ENCODE results near the gene RPUSD1. TPM values are rescaled to one million over a fixed set of nuclear protein-coding genes. Genes with fewer than 3 reads are reported as not detected.
A peak's percentile ranks its signal among the peaks of the same experiment; 100 is the strongest.

Gene RPUSD1
- polyA plus RNA-seq, 2 of the 4 experiments (the other 2 are of a cell fraction) = 10.6 to 29.3 TPM

DNA sequence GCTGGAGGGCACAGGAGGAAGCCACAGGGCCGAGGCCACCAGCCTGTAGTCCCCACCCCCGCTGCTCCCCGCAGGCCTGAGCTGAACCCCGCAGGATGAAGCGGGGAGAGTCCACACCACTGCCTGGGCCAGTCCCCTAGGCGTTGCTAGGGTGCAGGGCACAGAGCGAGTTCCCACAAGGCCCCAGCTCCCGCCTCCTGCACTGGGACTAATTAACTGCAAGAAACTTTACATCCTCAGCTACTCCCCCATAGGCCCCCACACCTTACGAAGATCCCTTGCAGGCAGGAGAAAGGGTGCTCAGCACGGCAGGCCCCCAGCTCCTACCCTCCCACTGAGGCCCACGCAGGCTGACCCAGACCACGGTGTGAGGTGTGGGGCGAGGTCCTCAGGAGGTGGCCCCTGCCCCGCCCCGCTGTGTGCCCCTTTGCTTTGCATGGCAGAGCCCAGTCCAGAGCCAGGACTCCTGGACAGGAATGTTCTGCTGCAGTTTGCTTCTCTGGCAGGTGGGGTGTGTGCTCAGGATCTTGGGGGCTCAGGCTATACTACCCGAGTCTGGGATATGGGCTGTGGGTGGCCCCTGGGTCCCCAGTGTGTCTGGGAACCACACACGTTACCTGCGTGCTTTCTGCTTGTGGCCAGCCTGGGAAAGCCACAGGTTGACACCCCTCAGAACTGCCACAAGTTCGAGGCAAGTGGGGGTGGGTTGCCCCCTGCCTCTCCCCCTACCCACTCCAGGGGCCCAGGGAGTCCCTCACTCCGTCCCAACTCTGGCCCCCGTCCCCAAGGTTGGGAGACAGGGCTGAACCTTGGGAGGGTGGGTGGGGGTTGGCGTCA is 11.1 kb upstream of the RPUSD1 start:
- no peak overlapping the region for H3K4me3 ChIP-seq
- H3K9me3 ChIP-seq = no peaks in the 10 kb centered on the region
- peaks cover 32% of the 10 kb centered on the region for H3K4me1 ChIP-seq
- no peak overlapping the region for H3K27ac ChIP-seq
- no peak for TF ChIP-seq CHD2 (IDR thresholded peaks at IDR 0.05; ENCODE audit: low read length, partially characterized antibody)
- TF ChIP-seq EP300 (IDR thresholded peaks at IDR 0.05) = no peak
- no peak for TF ChIP-seq GATA3 (IDR thresholded peaks at IDR 0.05; ENCODE audit: borderline replicate concordance)
- CTCF ChIA-PET = interaction anchor here (0.6 to 1.7 kb wide), 4 partner anchors 11 to 79 kb away, joined by 3 to 7 read pairs (median 4); partner anchors contain the start of genes CHTF18 and RPUSD1
- WGBS (ENCODE audit: missing lambda C conversion rate) = 78% methylated on average over 14 of the region's 22 CpGs
- ATAC-seq (no peak), FAIRE-seq (no peak), DNase-seq (ENCODE audit: low read depth in 1 of 2, low spot score in 1 of 2) (no peak)
- peak overlapping the region; percentile 73; the same call in 1 of the 3 replicates for H3K4me2 ChIP-seq
- POLR2A ChIA-PET = no interaction called here

DNA sequence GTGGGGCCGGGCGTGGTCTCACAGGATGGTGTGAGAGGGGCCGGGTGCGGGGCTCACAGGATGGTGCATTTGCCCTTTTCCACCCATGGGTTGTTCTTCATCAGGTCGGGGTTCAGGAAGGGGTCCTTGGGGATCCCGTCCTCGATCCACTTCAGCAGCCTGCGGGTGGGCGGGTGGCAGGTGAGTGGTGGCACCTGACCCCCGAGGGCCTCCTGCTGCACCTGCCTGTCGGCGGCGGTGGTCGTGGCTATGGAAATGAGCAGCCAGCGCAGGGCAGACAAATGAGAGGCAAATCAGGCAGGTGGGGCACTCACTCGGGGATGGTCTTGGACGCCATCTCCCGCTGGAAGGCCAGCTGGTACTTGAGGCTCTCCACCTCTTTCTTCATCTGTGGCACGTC is 10.5 kb upstream of the RPUSD1 start:
- ATAC-seq = no peak
- Histone ChIP-seq H3K4me2 (no peak overlapping the region), H3K4me3 (no peak overlapping the region), H3K9me3 (no peaks in the 10 kb centered on the region), H3K4me1 (peaks cover 32% of the 10 kb centered on the region), H3K27ac (no peak overlapping the region)
- TF ChIP-seq MAZ (IDR thresholded peaks at IDR 0.05; ENCODE audit: borderline replicate concordance, low read depth, low read length) (no peak), HOXB5 (CRISPR knock-in tag; IDR thresholded peaks at IDR 0.05) (no peak)
- ChIA-PET POLR2A (no interaction called here), CTCF (interaction anchor here (0.6 to 1.7 kb wide), 4 partner anchors 10 to 80 kb away, joined by 3 to 7 read pairs (median 4); partner anchors contain the start of genes CHTF18 and RPUSD1)
- no peak for DNase-seq (ENCODE audit: low read depth in 1 of 2, low spot score in 1 of 2)
- no peak for FAIRE-seq
- 92% methylated on average over 19 of the region's 19 CpGs for WGBS (ENCODE audit: missing lambda C conversion rate)

DNA sequence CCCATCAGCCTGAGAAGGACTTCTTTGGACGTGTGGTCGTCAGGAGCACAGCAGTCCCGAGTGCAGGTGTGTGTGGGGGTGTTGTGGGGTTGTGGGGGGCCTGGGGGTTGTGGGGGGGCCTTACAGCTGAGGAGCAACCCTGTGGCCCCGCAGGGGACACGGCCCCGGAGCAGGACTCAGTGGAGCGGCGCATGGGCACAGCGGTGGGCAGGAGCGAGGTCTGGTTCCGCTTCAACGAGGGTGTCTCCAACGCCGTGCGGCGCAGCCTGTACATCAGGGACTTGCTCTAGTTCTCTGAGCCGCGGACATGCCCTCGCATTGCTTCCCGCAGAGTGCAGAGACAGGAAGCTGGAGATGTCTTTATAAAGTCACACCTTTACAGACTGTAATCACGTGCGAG is 9.5 kb upstream of the RPUSD1 start:
- POLR2A ChIA-PET = no interaction called here
- CTCF ChIA-PET = interaction anchor here (3.4 kb wide), 1 partner anchor 12 kb away, joined by 27 read pairs; no protein-coding TSS in a partner anchor
- 98% methylated on average over 10 of the region's 22 CpGs for WGBS (ENCODE audit: missing lambda C conversion rate)

DNA sequence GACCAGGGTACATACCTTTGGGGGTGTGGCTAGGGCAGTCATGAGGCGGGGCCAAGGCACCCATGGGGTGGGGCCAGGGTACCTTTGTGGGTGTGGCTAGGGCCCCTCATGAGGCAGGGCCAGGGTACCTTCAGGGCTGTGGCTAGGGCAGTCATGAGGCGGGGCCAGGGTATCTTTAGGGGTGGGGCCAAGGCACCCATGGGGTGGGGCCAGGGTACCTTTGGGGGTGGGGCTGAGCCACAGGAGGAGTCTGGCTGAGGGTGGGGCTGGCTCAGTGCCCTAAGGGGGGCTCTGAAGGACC is 8.9 kb upstream of the RPUSD1 start:
- POLR2A ChIA-PET = no interaction called here
- Histone ChIP-seq H3K4me3 (no peak overlapping the region), H3K4me2 (no peak overlapping the region), H3K27ac (no peak overlapping the region), H3K4me1 (peaks cover 32% of the 10 kb centered on the region), H3K9me3 (no peaks in the 10 kb centered on the region)
- FAIRE-seq (no peak), DNase-seq (ENCODE audit: low read depth in 1 of 2, low spot score in 1 of 2) (peak in 1 of 2 experiments; percentile 55), ATAC-seq (peak in 1 of 2 experiments; percentile 9; a peak in 3 of 6 replicates)
- no CpG with 5 or more reads among the region's 2 CpGs for WGBS (ENCODE audit: missing lambda C conversion rate)
- TF ChIP-seq PHF8 (IDR thresholded peaks at IDR 0.05; ENCODE audit: borderline replicate concordance, low read depth) = no peak
- no peak for TF ChIP-seq GATA3 (IDR thresholded peaks at IDR 0.05; ENCODE audit: borderline replicate concordance)
- no peak for TF ChIP-seq TP53 (CRISPR knock-in tag; IDR thresholded peaks at IDR 0.05)
- TF ChIP-seq CHD2 (IDR thresholded peaks at IDR 0.05; ENCODE audit: low read length, partially characterized antibody) = no peak
- no peak for TF ChIP-seq EHMT2 (IDR thresholded peaks at IDR 0.05; ENCODE audit: low read depth)
- TF ChIP-seq TFCP2L1 (CRISPR knock-in tag; IDR thresholded peaks at IDR 0.05) = no peak
- no peak for TF ChIP-seq FOXS1 (CRISPR knock-in tag; IDR thresholded peaks at IDR 0.05)
- no peak for TF ChIP-seq NR3C1 (IDR thresholded peaks at IDR 0.05)
- TF ChIP-seq KDM5A (IDR thresholded peaks at IDR 0.05) = no peak
- CTCF ChIA-PET = interaction anchor here (0.9 to 3.4 kb wide), 3 partner anchors 11 to 260 kb away, joined by 3 to 27 read pairs (median 3); no protein-coding TSS in a partner anchor

More for the DNA sequence above, 9.5 kb upstream of the RPUSD1 start:
- no peak overlapping the region for H3K4me2 ChIP-seq
- peaks cover 32% of the 10 kb centered on the region for H3K4me1 ChIP-seq
- ATAC-seq (no peak), FAIRE-seq (no peak), DNase-seq (ENCODE audit: low read depth in 1 of 2, low spot score in 1 of 2) (no peak)
- no peak overlapping the region for H3K4me3 ChIP-seq
- TF ChIP-seq MAFK (IDR thresholded peaks at IDR 0.05; ENCODE audit: partially characterized antibody) = no peak
- no peak for TF ChIP-seq CHD2 (IDR thresholded peaks at IDR 0.05; ENCODE audit: low read length, partially characterized antibody)
- no peak for TF ChIP-seq SREBF2 (IDR thresholded peaks at IDR 0.05)
- no peak for TF ChIP-seq EHMT2 (IDR thresholded peaks at IDR 0.05; ENCODE audit: low read depth)
- TF ChIP-seq FOSB (CRISPR knock-in tag; IDR thresholded peaks at IDR 0.05) = no peak
- no peak for TF ChIP-seq CBX2 (IDR thresholded peaks at IDR 0.05; ENCODE audit: borderline replicate concordance, low read depth)
- no peak for TF ChIP-seq HOXB13 (CRISPR knock-in tag; IDR thresholded peaks at IDR 0.05; ENCODE audit: low read depth)
- TF ChIP-seq ZSCAN20 (CRISPR knock-in tag; IDR thresholded peaks at IDR 0.05) = no peak
- TF ChIP-seq RNF2 (IDR thresholded peaks at IDR 0.05; ENCODE audit: borderline replicate concordance, low read depth) = no peak
- no peak for TF ChIP-seq ZC3H11A (IDR thresholded peaks at IDR 0.05)
- TF ChIP-seq EHF (CRISPR knock-in tag; IDR thresholded peaks at IDR 0.05) = no peak
- TF ChIP-seq, protein P1, sequence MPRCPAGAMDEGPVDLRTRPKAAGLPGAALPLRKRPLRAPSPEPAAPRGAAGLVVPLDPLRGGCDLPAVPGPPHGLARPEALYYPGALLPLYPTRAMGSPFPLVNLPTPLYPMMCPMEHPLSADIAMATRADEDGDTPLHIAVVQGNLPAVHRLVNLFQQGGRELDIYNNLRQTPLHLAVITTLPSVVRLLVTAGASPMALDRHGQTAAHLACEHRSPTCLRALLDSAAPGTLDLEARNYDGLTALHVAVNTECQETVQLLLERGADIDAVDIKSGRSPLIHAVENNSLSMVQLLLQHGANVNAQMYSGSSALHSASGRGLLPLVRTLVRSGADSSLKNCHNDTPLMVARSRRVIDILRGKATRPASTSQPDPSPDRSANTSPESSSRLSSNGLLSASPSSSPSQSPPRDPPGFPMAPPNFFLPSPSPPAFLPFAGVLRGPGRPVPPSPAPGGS (IDR thresholded peaks at IDR 0.05) = no peak
- TF ChIP-seq CEBPB (IDR thresholded peaks at IDR 0.05) = no peak
- TF ChIP-seq, protein P2, sequence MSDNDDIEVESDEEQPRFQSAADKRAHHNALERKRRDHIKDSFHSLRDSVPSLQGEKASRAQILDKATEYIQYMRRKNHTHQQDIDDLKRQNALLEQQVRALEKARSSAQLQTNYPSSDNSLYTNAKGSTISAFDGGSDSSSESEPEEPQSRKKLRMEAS (IDR thresholded peaks at IDR 0.05) = no peak
- no peak for TF ChIP-seq JUNB (IDR thresholded peaks at IDR 0.05)
- no peak for TF ChIP-seq MAZ (IDR thresholded peaks at IDR 0.05; ENCODE audit: borderline replicate concordance, low read depth, low read length)
- TF ChIP-seq BHLHE40 (IDR thresholded peaks at IDR 0.05; ENCODE audit: low read depth, low read length) = no peak
- TF ChIP-seq NR3C1 (IDR thresholded peaks at IDR 0.05) = no peak
- no peak overlapping the region for H3K27ac ChIP-seq
- H3K9me3 ChIP-seq = no peaks in the 10 kb centered on the region
